ENCODE data around the gene TPX2. TPM values are rescaled to one million over a fixed set of nuclear protein-coding genes. Genes with fewer than 3 reads are reported as not detected.

Gene TPX2
- total and polyA plus RNA-seq, 2 of the 8 experiments (the other 6 are each of a cell fraction or from before 2014, with no cell fraction given), result 43.6 to 125 TPM

DNA sequence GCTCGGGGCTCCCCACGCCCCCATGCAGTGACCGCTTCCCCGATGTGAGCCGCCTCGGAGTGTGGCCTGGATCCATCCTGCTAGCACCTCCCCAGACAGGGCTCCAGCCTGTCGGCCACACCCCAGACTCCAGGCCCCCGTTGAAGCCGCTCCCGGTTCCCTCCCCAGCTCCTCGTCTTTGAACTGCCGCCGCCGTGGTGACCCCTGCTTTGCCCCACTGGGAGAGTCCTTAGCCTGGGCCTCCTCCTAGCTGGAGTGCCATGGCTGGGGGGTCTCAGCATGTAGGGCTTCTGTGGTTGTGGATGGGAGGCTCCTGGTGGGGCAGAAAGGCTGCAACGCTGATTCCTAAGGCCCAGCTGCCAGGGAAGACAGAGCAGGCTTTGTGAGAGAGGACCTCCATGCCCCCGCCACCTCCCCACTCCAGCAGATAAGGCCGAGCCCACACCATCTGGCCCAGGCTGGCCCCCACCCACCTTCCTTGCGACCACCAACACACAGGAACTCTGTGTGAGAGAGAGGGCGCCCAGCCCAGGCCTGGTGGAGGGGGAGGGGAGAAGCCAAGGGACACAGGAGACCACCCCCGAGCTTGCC is 94.9 kb downstream of the TPX2 start:
- H2BK5ac ChIP-seq (ENCODE audit: low read depth, low read length), result 0 out of 2 replicates have a peak overlapping the region, but pooled peaks have one; percentile 5
- WGBS, 2 experiments (ENCODE audit: extremely low coverage in 1 of 2, insufficient coverage in 1 of 2, insufficient read length in 1 of 2, insufficient replicate concordance in 2 of 2, low coverage in 1 of 2, low lambda C conversion rate in 2 of 2, missing lambda C conversion rate in 1 of 2), result 91% methylated on average over 20 of the region's 20 CpGs; no CpG with 5 or more reads in 1 of the 2 experiments
- H3K18ac ChIP-seq (ENCODE audit: extremely low read depth, low read length), result no peak overlapping the region; the same call in 1 of the 2 replicates
- H3K79me1 ChIP-seq (ENCODE audit: low read depth, low read length), result no peaks in the 10 kb centered on the region
- no peak overlapping the region for H3K4ac ChIP-seq (replicated peaks; ENCODE audit: insufficient read length, low read depth, low read length)
- H2BK15ac ChIP-seq (ENCODE audit: low read length), result no peak overlapping the region
- H3K27me3 ChIP-seq (replicated peaks in 1 of 4; ENCODE audit: control insufficient read depth in 3 of 4, extremely low read depth in 1 of 4, insufficient read depth in 3 of 4, low read length in 3 of 4), result no peaks in the 10 kb centered on the region
- H2AFZ ChIP-seq (ENCODE audit: low read length), result no peak overlapping the region
- no peak overlapping the region for H4K91ac ChIP-seq (replicated peaks; ENCODE audit: insufficient read length, low read length)
- no peak overlapping the region for H2BK20ac ChIP-seq (ENCODE audit: low read length)
- no peak overlapping the region for H3K14ac ChIP-seq (ENCODE audit: insufficient read length)
- no peaks in the 10 kb centered on the region for H3K23me2 ChIP-seq (ENCODE audit: low read depth, low read length)
- no peak overlapping the region; a peak in 1 of 7 replicates for H3K9ac ChIP-seq (replicated peaks in 1 of 4; ENCODE audit: extremely low read depth in 1 of 4, low read depth in 3 of 4, low read length in 3 of 4)
- FAIRE-seq (no peak), DNase-seq (ENCODE audit: low read depth in 1 of 2, low spot score in 2 of 2) (no peak)
- H3K4me1 ChIP-seq (replicated peaks in 1 of 4; ENCODE audit: control insufficient read depth in 3 of 4, insufficient read depth in 4 of 4, low read length in 3 of 4), result peaks cover 0 to 12% (median 10%) of the 10 kb centered on the region in 4 experiments; a peak in 5 of 7 replicates
- peak overlapping the region; percentile 13 for H4K5ac ChIP-seq (ENCODE audit: insufficient read length, low read depth, low read length)
- H3K9me3 ChIP-seq (ENCODE audit: insufficient read depth in 2 of 2, low read depth in 1 of 2, low read length in 1 of 2), result no peaks in the 10 kb centered on the region
- no peak overlapping the region for H2BK12ac ChIP-seq (ENCODE audit: low read depth, low read length)
- no peak overlapping the region for H3K56ac ChIP-seq (replicated peaks; ENCODE audit: insufficient read length, low read depth, low read length)
- no peaks in the 10 kb centered on the region for H3K79me2 ChIP-seq (ENCODE audit: control insufficient read depth in 1 of 2, insufficient read depth in 2 of 2, low read length in 2 of 2)
- ChIA-PET POLR2A (ENCODE audit: partially characterized antibody) (interaction anchor here (0.5 to 0.7 kb wide), 2 partner anchors 18 to 247 kb away, joined by 3 read pairs; no protein-coding TSS in a partner anchor), CTCF (ENCODE audit: partially characterized antibody) (interaction anchor here (0.7 to 7.3 kb wide), 22 partner anchors 10 to 198 kb away, joined by 3 to 111 read pairs (median 3); partner anchors contain the start of genes FOXS1, MYLK2 and PDRG1)
- H3K27ac ChIP-seq (ENCODE audit: low read depth, low read length), result no peak overlapping the region
- H2AK5ac ChIP-seq (ENCODE audit: low read depth, low read length), result no peak overlapping the region
- no peak overlapping the region for H3K4me3 ChIP-seq (ENCODE audit: extremely low read depth in 1 of 4, insufficient read depth in 2 of 4, low read depth in 3 of 4, low read length in 4 of 4)
- no peaks in the 10 kb centered on the region for H4K20me1 ChIP-seq (replicated peaks in 1 of 2; ENCODE audit: control insufficient read depth in 1 of 2, insufficient read depth in 2 of 2, low read length in 2 of 2)
- no peak overlapping the region for H3K23ac ChIP-seq (ENCODE audit: insufficient read length)
- peak overlapping the region; percentile 66 for H4K8ac ChIP-seq (ENCODE audit: extremely low read depth, insufficient read depth, low read length)
- H2BK120ac ChIP-seq (replicated peaks; ENCODE audit: low read depth, low read length), result no peak overlapping the region
- H3K4me2 ChIP-seq (ENCODE audit: insufficient read depth in 1 of 2, low read depth in 2 of 2, low read length in 2 of 2), result no peak overlapping the region
- no peaks in the 10 kb centered on the region; a peak in 1 of 8 replicates for H3K36me3 ChIP-seq (ENCODE audit: control insufficient read depth in 2 of 4, insufficient read depth in 4 of 4, low read length in 3 of 4)
- TF ChIP-seq CREB1 (IDR thresholded peaks at IDR 0.05), result no peak
- TF ChIP-seq HDAC6 (IDR thresholded peaks at IDR 0.05; ENCODE audit: low read depth, low read length), result no peak
- no peak for TF ChIP-seq CHD2 (IDR thresholded peaks at IDR 0.05; ENCODE audit: low read length)
